Fibroblast of skin of back (primary cell): ENCODE measurements around the gene NGRN. TPM values are rescaled to one million over a fixed set of nuclear protein-coding genes. Genes with fewer than 3 reads are reported as not detected.

Experiments
- DNase-seq: peaks from one replicate; pipeline ENCODE4 v3.0.0-alpha.2; 2013
- polyA plus RNA-seq, 2 experiments: library from polyadenylated mRNA; unstranded; fragments of 120-200 nt; gene quantifications; one replicate each; pipeline ENCODE4 v1.2.1, GENCODE V29; 2013; ENCODE audit not compliant: insufficient read length in 2 of 2

Gene NGRN
- 78.0 TPM for polyA plus RNA-seq (2013, experiment 1 of 2; ENCODE audit: insufficient read length)
- polyA plus RNA-seq (2013, experiment 2 of 2; ENCODE audit: insufficient read length) = 54.4 TPM

DNA sequence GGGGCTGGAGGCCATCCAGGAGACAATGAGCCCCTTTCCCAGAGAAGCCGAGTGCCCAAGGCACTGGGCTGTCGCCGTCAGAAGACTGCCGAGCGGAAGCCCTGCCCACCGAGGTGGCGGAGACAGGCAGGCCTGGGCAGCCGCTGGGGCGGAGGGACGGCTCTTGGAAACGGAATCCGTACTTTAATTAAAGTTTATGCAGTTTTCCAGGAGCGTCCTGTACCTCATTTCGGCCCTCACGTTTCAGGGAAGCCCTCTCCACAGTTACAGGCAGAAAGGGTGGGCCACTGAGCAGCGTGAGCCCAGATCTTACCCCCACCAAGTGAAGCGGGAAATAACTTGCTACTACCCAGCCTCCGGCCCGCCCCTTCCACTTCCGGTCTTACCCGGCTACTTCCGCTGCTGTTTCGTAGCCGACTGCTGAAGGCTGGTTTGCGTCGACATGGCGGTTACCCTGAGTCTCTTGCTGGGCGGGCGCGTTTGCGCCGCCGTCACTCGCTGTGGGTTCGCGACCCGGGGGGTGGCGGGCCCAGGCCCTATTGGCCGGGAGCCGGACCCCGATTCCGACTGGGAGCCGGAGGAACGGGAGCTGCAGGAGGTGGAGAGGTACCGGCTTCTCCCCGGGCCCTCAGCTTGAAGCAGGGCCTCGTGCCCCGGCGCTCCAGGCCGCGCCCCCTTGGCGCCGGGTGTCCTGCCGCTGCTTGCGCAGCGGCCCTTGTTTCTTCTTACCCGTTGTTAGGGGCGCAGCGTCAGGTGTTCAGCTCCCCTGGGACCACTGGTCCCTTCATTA, at the start of gene NGRN:
Gene NGRN, plus strand, starts transcription at position 402 of the 790 bp plus-strand sequence. Its CDS starts 41 bp downstream, at position 443.
- DNase-seq = peak; percentile 92

- no peak for DNase-seq
Observed at GRCh38 chr15:90217671-90218394, 47.6 kb upstream of the NGRN start.

- DNase-seq = peak; percentile 30
Observed at GRCh38 chr15:90219421-90220141, 45.9 kb upstream of the NGRN start.

DNA sequence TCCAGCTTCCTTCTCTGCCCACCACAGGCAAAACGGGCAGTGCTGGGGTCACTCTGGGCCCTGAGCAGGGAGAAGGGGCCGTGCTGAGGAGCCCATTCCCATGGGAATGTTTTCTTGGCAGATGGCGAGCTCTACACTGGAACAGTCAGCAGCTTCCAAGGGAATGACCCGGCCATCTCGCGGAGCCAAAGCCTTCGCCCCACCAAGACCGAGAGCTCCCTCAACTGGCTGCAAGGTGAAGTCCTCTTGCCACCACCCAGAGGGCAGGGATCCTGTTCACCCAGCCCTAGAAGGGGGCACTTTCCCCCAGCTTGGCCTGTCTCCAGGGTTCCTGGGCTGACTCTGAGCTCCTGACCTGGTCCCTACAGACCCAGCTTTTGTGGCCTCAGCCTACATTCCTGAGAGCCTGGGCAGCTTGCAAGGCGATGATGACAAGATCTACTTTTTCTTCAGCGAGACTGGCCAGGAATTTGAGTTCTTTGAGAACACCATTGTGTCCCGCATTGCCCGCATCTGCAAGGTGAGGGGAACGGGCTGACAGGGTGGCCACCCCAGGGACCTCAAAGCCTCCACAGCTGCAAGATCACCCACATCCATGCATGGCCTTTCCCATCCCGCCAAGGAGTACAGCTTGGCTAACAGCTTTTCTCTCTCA, 44.1 kb upstream of the NGRN start:
- DNase-seq = peak; percentile 83

GRCh38 chr15:90222547-90222946, 42.9 kb upstream of the NGRN start:
- no peak for DNase-seq

GRCh38 chr15:90223441-90224165, 41.9 kb upstream of the NGRN start:
- DNase-seq = no peak

- no peak for DNase-seq
Observed at GRCh38 chr15:90225047-90225446, 40.4 kb upstream of the NGRN start.

DNA sequence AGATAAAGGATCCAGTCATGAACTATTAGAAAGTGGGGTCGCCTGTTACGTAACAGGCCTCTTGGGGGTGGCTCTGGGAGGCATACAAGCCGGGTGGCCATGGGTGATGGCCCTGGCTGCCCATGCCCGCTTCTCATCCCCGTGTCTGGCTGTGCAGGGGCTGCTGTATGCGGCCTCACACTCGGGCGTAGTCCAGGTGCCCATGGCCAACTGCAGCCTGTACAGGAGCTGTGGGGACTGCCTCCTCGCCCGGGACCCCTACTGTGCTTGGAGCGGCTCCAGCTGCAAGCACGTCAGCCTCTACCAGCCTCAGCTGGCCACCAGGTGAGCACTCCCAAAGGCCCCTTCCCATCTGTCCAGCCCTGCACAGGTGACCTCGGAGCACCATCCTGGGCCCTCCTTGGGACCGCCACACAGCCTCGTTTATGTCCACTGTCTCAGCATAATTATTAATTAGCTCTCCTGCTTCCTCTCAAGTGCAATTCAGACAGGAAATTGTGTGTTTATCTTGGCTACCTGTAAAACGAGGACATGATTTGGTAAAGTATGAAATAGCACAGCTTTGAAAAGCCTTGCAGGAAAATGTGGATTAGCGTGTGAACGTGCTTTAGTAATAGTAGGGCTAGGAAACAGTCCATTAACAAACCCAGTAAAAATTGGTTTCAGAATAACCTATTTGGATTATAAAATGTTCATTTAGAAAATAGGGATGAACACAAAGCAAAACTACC, 39.8 kb upstream of the NGRN start:
- no peak for DNase-seq

GRCh38 chr15:90227336-90227735, 38.1 kb upstream of the NGRN start:
- DNase-seq = no peak

DNA sequence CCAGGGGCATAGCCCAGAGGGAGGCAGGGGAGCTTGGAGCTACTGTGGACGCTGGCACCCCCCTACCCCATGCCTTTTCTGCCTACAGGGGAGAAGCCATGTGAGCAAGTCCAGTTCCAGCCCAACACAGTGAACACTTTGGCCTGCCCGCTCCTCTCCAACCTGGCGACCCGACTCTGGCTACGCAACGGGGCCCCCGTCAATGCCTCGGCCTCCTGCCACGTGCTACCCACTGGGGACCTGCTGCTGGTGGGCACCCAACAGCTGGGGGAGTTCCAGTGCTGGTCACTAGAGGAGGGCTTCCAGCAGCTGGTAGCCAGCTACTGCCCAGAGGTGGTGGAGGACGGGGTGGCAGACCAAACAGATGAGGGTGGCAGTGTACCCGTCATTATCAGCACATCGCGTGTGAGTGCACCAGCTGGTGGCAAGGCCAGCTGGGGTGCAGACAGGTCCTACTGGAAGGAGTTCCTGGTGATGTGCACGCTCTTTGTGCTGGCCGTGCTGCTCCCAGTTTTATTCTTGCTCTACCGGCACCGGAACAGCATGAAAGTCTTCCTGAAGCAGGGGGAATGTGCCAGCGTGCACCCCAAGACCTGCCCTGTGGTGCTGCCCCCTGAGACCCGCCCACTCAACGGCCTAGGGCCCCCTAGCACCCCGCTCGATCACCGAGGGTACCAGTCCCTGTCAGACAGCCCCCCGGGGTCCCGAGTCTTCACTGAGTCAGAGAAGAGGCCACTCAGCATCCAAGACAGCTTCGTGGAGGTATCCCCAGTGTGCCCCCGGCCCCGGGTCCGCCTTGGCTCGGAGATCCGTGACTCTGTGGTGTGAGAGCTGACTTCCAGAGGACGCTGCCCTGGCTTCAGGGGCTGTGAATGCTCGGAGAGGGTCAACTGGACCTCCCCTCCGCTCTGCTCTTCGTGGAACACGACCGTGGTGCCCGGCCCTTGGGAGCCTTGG, 37.4 kb upstream of the NGRN start:
- DNase-seq = no peak

- DNase-seq = no peak
Observed at GRCh38 chr15:90228960-90229359, 36.5 kb upstream of the NGRN start.

- DNase-seq = no peak
Observed at GRCh38 chr15:90230071-90230494, 35.4 kb upstream of the NGRN start.

GRCh38 chr15:90230610-90231009, 34.9 kb upstream of the NGRN start:
- no peak for DNase-seq

- no peak for DNase-seq
Observed at GRCh38 chr15:90231028-90232017, 34.1 kb upstream of the NGRN start.

DNA sequence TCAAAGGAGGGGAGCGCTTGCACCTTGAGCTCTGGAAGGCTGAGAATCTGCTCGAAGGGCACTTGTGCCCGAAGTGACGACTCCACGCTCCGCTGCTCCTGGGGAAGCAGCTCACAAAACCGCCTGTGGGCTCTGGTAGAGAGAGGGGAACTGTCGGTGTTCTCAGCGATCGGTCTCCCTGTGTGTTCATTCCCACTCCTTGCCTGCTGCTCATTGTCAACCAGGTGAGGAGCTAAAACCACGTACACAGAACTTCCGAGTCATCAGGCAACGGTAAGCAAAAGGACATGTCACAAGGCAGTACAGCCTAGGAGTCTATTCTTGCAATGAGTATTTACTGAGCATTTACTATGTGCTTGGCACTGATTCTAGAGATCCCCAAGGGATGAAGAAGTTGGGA, 33.3 kb upstream of the NGRN start:
- no peak for DNase-seq

DNA sequence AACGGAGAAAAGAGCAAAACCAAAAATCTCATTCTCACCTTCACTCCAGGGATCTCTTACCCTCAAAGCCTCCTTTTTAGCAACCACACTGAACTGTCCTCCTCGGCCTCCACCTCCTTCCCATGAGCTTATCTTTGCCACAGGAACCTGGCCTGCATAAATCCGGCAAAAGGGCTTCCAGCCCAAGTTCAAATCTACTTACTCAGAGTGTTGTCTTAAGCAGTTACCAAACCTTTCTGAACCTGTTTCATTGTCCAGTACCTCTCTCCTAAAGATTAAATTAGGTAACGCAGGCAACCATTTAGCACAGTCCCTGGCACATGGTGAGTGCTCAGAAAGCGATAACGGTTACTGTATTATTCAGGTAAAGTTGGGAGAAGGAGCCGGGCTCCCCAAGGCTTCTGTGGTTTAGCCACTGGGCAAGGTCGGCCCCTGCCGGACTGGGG, 32.5 kb upstream of the NGRN start:
- DNase-seq = no peak

DNA sequence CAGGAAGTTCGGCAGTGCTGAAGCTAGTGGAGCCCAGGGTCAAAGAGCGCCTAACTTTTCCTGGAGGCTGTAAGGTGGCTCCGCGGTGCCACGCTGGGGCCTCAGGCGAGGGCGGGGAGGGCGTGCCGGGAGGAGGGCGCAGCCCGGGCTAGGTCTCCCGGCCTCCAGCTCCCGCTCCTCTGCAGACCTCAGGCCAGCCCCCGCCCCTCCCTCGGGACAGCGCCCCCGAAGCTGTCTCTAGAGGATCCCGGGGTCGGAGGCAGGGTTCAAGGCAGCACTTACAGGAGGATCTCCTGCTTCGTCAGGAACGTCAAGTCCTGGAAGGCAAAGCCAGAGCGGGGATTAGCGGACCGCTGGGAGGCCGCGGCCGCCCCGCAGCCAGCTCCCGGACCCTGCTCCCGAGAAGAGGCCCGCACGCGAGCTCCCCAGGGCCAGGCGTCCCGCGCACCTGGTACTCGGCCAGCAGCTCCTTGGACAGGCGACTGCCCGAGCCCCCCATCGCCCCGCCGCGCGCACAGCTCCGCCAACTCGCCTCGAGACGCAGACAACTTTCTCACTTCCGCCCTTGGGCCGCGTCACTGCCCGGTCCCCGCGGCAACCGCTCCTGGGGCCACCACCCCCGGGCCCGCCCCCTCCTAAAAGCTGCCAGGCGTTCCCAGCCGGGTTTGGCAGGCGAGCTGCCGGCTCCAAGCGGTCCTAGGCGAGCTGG, 31.9 kb upstream of the NGRN start, which contains the start of gene CIB1:
Gene CIB1, minus strand, starts transcription at position 555 of the 709 bp plus-strand sequence. Its CDS starts 56 bp downstream, at position 499.
- peak; percentile 97 for DNase-seq
